SK-MEL-5 (cell line): ENCODE measurements around the gene MYBPC3. TPM values are rescaled to one million over a fixed set of nuclear protein-coding genes. Genes with fewer than 3 reads are reported as not detected.

Experiments
- DNase-seq: peaks from one replicate; pipeline ENCODE4 v3.0.0-alpha.2; 2016; ENCODE audit warnings: low read depth, low spot score
- in situ Hi-C: cut with HindIII; loops from 2 replicates; pipeline ENCODE4 v1.10.0; 2016; ENCODE audit warnings: low sequenced_read_pairs, high pct_unique_total_duplicates, low pct_unique_long_range_greater_than_20kb
- total RNA-seq: library from RNA; depleted of rRNA; stranded (reverse); fragments of >200 nt; shearing (Covaris generic); gene quantifications from 2 replicates; pipeline ENCODE4 v1.2.3, GENCODE V29; 2014

Gene MYBPC3
- total RNA-seq, 1 experiment from 2014 or later: not detected

DNA sequence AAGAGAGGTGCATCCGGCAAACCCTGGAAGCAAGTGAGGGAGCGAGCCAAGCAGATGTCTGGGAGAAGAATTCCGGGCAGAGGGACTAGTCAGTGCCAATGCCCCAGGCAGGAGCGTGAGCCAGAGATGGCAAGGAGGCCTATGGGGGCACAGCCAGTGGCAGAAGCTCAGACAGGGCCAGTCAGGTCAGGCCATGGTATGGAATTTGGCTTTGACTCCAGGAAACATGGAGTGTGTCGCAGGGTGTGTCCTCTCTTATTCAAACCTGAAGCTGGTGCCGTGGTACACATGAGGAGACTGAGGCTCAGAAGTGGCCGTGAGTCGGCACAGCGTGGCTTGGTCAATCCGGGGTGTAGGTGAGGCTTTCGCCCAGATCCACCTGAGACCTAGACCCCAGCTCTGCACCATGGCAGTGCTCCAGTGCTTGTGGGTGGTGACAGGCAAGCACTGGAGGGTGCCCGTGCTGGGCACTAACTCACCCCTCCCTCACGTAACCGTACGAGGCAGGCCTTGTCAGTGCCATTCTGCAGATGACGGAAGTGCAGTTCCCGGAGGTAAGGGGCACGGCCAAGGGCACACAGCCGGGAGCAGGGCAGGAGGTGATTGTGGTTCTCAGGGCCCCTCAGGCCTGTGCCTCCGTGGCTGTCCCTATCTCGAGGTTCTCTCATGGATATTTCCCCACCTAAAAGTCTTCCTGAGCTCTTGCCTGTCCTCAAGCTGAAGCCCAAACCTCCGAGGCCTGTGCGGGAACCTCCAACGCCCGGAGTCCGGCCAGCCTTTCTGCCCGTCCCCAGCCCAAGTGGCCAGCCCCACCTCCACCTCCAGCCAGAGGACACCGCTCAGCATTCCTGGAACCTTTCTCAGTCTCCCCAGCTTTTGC, 36.4 kb upstream of the MYBPC3 start:
- DNase-seq: no peak
- in situ Hi-C loops: no loop called here

DNA sequence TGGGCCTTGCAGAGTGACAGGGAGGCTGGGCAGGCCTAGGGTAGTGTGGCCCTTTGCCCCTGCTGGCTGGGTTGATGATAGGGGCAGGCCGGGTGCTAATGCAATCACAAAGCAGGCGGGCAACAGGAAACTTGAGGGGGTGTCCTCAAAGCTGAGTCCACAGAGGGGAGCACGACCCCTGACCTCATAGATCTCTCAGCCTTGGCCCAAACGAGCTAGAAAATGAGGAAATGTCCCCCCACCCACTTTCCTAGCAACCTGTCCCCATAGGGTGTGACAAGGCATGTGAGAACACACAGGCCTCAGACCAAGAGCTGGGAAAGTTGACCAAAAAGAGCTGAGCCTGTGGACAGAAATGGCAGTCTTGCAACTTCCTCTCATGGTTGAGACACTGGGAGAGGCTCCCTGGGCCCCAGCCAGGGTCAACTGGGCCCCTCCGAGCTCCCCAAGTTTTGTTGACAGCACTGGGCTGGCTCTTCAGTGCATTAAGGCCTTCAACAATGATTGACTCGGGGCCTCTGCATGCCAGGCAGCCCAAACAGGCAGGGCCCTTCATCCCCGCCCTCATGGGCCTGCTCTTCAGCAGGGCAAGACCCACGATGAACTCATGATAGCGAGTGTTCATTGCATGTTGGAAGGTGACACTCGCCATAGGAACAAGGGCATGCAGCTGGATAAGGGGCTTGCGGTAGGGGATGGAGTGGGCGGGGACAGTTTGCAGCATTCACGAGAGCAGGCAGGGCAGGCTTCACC, 35.6 kb upstream of the MYBPC3 start:
- in situ Hi-C loops: no loop called here
- DNase-seq: no peak

DNA sequence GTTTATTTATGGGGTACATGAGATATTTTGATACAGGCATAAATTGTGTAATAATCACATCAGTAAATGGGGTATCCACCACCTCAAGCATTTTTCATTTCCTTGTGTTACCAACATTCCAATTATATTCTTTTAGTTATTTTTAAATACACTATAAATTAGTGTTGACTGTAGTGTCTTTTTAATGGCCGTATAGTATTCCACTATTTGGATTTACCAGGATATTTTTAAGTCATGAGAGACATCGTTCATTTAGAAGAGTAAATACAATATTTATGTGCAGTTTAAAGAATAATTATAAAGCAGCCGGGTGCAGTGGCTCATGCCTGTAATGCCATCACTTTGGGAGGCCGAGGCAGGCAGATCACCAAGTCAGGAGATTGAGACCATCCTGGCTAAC, 32.0 kb upstream of the MYBPC3 start:
- in situ Hi-C loops: no loop called here
- no peak for DNase-seq

DNA sequence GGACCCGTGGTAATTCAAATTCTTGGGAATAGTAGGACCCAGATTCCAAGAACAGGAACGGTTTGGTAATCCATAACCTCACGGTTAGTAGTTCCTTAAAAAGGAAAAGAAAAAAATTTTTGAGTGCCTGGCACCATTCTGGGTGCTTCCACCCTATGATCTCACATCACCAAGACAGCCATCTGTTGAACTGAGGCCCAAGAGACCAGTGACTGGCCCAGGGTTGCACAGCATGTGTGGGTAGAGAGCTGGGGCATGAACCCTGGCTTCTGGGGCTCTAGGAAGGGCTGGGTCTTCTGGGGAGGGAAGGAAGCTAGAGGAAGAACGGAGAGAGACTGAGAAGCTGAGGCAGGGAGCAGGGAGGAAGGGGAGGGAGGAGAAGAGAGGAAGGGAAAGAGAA, 30.6 kb upstream of the MYBPC3 start:
- DNase-seq: no peak
- in situ Hi-C loops: no loop called here

DNA sequence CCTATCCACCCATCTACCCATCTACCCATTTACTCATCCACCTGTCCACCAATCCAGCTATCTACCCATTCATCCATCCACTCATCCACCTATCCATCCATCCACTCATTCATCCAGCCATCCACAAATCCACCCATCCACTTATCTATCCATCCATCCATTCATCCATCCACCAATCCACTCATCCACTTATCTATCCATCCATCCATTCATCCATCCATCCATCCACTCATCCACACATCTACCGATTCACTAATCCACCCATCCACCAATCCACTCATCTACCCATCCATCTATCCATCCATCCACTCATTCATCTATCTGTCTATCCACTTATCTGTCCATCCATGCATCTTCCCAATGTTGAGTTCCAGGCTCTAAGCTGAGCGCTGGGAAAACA, 27.6 kb upstream of the MYBPC3 start:
- in situ Hi-C loops: no loop called here
- DNase-seq: no peak

DNA sequence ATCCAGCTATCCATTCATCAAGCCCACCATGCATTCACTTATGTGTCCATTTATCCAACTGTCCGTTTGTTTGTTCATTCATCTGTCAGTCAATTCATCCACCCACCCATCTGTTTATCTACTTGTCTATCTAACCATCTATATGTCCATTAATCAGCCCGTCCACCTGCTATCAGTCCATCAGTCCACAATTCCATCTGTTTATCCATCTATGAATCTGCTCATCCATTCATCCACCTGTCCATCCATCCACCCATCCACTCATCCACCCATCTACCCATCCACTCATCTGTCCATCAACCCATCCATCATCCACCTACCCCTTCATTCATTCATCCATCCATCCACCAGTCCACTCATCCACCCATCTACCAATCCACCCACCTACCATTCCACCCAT, 26.8 kb upstream of the MYBPC3 start:
- no peak for DNase-seq
- in situ Hi-C loops: no loop called here

DNA sequence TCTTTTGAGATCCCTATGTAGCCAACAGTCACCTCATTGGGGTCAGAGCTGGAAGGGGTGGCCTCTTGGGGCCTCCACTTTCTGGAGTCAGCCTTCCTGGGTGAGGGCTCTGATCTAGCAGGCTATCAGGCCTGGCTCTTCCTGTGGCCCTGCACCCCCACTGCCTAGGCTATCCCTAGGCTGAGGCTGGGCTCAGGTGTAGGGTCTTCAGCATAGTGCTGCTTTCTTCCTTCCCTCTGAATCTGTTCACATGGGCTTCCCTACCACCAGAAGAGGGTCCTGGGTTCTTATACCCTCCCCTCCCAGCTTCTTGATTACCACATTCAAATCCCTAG, 26.3 kb upstream of the MYBPC3 start:
- in situ Hi-C loops: no loop called here

DNA sequence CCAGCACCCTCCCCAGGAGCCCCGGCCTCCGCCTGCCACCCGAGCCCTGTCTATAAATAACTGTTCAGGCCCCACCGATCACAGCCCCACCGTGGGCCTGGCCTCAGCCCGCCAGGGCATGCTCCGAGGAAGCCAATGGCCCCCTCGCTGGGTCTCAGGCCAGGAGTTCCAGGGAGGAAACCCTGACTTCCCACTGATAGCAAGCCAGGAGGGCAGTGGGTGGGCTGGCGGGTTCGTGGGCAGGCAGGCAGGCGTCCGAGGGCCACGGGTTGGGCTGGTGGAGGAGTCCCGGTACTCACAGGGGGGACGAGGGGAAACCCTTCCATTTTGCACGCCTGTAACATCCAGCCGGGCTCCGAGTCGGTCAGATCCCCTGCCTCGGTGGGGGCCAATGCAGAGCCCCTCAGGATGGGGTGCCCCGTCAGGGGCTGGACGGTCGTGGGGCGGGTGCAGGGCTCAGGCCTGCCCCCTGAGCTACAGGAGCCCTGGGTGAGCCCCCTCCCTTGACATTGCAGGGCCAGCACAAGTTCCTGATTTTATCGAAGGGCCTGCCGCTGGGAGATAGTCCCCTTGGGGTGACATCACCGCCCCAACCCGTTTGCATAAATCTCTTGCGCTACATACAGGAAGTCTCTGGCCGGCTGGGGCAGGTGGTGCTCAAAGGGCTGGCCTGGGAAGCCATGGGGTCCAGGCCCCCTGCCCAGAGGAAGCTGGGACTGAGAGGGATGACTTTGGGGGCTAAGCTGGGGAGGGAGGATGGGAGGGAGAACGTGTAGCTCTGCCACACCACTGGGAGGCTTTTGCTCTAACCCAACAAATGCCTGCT, 25.7 kb upstream of the MYBPC3 start, which contains the start of gene SPI1:
TSS of gene SPI1 (minus strand) at position 538 of the 826 bp plus-strand sequence. CDS start at position 344, 194 bp downstream.
- in situ Hi-C loops: no loop called here
- DNase-seq: no peak

More for the DNA sequence above, 26.3 kb upstream of the MYBPC3 start:
- no peak for DNase-seq

DNA sequence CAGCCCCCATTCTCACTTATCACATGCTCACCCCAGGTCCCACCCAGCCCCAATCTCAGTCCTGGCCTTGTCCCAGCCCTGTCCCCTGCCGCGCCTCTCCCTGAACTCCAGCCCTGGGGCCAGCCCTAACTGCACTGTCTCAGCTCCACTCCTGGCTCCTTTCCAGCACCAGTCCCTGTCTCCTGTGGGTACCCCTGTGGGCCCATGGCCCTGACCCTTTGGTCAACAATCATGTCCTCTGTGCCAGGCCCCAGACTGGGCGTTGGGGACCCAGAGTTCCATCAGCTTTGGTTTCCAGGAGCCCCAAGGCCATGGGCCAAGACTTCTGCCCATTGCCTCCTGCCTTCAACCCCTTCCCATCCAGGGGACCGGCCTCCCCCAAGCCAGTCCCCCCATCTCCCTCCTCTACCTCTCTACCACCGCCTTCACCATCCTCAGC, 25.1 kb upstream of the MYBPC3 start:
- no peak for DNase-seq
- in situ Hi-C loops: no loop called here

DNA sequence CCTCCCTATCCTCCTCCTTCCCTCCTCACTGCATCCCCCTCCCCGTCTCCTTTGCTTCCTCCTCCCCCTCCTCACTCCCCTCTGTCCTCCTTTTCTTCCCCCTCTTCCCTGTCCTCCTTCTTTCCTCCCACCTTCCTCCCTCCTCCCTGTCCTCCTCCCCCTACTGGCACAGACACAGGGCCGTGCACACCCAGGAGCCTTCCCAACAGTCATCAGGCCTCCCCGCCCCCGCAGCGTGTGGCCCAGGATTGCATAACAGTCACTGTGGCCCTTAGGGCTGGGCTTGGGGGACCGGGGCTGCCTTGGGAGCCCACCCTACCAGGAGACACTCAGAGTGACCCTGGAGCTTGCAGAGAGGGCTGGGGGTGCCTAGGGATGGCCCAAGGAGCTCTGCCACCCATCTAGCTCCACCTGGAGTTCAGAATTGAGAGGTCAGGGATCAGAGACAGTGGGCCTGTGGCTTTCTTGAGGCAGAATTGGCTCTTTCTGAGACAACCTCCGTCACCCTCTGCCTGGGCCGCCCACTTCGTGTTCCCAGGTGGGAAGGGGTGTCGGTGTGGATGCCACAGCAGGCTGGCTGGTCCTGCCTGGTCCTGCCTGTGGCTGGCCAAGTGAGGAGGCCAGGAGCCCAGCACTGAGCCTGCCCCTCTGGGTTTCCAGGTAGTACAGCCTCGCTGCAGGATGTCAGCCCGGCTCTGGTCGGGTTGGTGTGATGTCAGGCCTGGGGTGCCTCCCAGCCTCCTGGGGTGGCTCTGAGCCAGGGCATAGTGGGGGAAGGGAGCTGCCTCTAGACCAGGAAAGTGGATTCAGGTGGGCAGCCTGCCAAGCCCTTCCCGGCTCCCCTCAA, 24.2 kb upstream of the MYBPC3 start:
- in situ Hi-C loops: no loop called here
- no peak for DNase-seq

DNA sequence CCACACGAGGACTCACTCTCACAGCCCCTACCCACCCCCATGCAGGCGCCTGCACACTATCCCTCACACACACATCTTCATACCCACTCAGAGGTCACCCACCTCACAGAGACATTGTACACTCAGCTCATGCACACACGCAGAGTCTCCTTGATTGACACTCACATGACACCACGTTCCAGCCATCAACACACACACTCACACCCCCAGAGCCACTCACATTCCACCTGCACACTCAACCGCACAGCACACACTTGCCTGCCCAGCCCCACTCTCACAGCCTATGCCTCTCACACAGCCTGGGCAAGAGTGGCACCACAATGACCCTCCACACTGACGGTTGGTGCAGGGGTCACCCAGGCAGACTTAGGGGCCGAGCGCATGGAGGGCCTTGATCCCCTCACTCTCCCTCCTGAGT, 23.6 kb upstream of the MYBPC3 start:
- no peak for DNase-seq
- in situ Hi-C loops: no loop called here

DNA sequence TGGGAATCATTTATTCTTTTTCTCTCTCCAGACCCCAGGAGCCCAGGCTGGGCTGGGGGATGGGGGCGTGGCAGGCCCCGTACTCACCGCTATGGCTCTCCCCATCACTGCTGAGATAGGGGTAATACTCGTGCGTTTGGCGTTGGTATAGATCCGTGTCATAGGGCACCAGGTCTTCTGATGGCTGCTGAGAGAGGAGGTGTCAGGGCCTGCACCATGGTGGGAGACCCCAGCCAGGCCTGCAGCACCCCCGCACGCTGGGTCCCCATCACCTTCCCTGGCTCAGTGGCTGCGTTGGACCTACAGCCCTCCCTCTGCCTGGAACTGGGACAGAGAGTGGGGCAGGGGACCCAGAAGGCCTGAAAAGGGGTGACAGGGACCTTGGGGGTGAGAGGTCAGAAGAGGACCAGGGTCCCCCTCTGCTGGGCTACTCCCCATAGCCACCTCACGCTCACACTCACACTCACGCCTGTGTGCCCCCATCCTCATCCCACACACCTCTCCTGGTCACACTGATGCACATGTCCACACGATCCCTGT, 23.1 kb upstream of the MYBPC3 start:
- no peak for DNase-seq
- in situ Hi-C loops: no loop called here

DNA sequence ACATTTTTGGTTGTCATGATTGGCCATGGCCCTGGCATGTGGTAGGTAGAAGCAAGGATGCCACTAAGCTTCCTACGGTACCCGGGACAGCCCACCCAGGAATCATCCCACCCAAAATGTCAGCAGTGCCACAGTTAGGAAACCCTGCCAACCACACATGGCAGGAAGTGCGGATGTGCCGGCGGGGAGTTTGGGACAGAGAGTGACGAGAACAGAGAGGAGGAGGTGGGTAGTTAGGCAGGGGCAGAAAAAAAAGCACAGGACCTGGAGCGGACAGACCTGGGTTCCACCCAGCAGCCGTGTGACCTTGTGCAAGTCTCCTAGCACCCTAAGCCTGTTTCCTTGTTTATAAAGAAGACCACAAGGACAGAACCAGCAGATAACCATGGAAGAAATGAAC, 22.5 kb upstream of the MYBPC3 start:
- in situ Hi-C loops: no loop called here
- no peak for DNase-seq

DNA sequence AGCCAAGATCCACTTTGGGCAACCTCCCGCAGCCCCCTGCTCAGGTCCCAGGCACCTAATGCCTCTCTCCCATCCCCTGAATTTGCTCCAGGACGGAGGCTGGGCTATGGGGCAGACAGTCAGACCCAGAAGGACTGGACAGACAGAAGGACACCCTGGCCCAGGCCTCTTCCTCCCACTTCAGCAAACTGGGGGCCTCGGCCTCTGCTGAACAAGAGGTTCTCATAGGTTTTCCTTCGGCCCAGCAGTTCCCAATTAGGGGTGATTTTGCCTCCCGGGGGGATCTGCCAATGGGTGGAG, 22.2 kb upstream of the MYBPC3 start:
- in situ Hi-C loops: no loop called here
- DNase-seq: no peak

DNA sequence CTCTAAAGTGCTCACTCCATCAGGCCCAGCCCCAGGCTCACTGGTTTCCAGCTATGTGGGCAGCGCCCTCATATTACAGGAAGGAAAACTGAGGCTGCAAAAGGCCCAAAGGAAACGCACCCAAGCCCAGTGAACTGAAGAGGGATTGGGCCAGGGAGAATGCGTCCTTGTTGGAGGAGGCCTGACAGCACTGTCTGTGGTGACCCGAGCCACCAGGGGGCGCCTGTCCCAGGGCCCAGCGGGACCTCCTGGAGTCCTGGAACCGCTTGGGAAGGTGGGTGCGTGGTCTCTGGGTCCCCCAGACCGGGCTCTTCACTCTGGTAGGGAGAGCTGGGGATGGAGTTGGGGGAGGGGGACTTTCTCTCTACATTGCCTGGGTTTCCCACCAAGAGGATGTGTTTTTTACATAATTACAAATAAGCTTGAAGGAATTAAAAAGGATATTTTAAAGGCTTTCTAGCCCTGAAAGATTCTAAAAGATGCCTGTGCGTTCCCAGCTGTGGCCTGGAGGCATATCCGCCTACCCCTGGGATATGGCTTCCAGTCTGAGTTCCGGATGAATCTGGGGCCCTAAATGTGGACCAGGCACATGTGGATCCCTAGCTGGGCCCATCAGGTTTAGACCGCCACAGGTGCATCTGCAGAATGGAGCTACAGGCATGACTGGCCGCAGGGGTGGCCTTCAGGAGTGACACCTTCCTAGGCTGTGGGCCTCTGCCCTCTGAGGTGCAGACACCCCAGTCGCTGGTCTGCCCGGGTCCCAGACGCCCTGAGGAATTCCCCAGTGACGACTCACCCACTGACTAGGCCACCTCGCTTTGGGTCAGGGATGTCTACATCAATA, 21.6 kb upstream of the MYBPC3 start:
- in situ Hi-C loops: no loop called here
- DNase-seq: peak; percentile 80

DNA sequence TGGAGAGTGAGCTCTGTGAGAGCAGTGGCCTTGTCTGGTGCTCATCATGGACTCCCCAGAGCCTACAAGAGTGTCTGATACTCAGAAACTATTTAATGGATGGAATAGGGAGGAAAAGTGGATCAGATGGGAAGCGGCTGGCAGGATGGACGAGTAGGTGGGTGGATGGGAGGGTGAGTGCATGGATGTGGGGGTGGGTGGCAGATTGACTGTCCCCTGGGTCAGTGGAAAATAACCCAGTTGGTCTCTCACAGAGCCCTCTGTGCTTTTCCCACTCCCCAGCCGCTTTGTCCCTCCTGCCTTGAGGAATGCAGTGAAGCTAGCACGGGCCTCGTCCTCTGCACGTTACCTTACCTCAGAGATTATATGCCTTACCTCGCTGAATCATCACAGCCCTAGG, 19.9 kb upstream of the MYBPC3 start:
- DNase-seq: no peak
- in situ Hi-C loops: no loop called here
